CD14-positive monocyte (primary cell): Measurements from ENCODE around the gene RARRES1. TPM values are rescaled to one million over a fixed set of nuclear protein-coding genes. Genes with fewer than 3 reads are reported as not detected.

ENCODE experiments used
- DNase-seq, 3 donors: peaks; one replicate each; pipeline ENCODE4 v3.0.0-alpha.2; 2011 to 2022
- H2AFZ ChIP-seq: 2 replicates; pipeline ENCODE4 v1.6.0; 2012; ENCODE audit warnings: mild to moderate bottlenecking, low read depth, low read length, inconsistent platforms; ENCODE audit not compliant: insufficient read depth, poor library complexity, severe bottlenecking
- H3K27ac ChIP-seq, 2 donors: 1 replicate in 1 of 2; 2 replicates in 1 of 2; pipeline ENCODE4 v1.5.1; 2012 to 2013; ENCODE audit warnings: low read length in 2 of 2, control low read depth in 1 of 2, inconsistent platforms in 1 of 2, low read depth in 1 of 2, mild to moderate bottlenecking in 1 of 2
- H3K27me3 ChIP-seq, 2 donors: one replicate each; pipeline versions ENCODE4 v1.6.0 to v1.6.1; 2011 to 2013; ENCODE audit warnings: low read length in 2 of 2; ENCODE audit not compliant: control insufficient read depth in 2 of 2, insufficient read depth in 2 of 2
- H3K36me3 ChIP-seq, 2 donors: replicated peaks in 1 of 2; 1 replicate in 1 of 2; 2 replicates in 1 of 2; pipeline versions ENCODE4 v1.5.1 to v1.6.1; 2012 to 2013; ENCODE audit warnings: low read length in 2 of 2, control low read depth in 1 of 2, inconsistent platforms in 1 of 2, mild to moderate bottlenecking in 1 of 2; ENCODE audit not compliant: insufficient read depth in 2 of 2, control insufficient read depth in 1 of 2
- H3K4me1 ChIP-seq, 2 donors: 1 replicate in 1 of 2; 2 replicates in 1 of 2; pipeline versions ENCODE4 v1.5.1 to v1.6.1; 2012 to 2013; ENCODE audit warnings: low read length in 2 of 2, control low read depth in 1 of 2, inconsistent platforms in 1 of 2, mild to moderate bottlenecking in 1 of 2, moderate library complexity in 1 of 2; ENCODE audit not compliant: insufficient read depth in 2 of 2, control insufficient read depth in 1 of 2
- H3K4me2 ChIP-seq: replicated peaks from 2 replicates; pipeline ENCODE3; 2012; ENCODE audit warnings: low read length, moderate library complexity, mild to moderate bottlenecking; ENCODE audit not compliant: poor library complexity, severe bottlenecking; ENCODE audit errors: extremely low read depth
- H3K4me3 ChIP-seq, 3 experiments: fragments of 200-600 bp in 1 of 3; sonication (generic) in 1 of 3; replicated peaks in 1 of 3; 1 replicate in 2 of 3; 2 replicates in 1 of 3; pipeline ENCODE4 v1.5.1; 2011 to 2013; ENCODE audit warnings: low read length in 3 of 3, mild to moderate bottlenecking in 3 of 3, control low read depth in 2 of 3, low read depth in 2 of 3, inconsistent platforms in 1 of 3, moderate library complexity in 1 of 3
- H3K79me2 ChIP-seq: 2 replicates; pipeline ENCODE4 v1.6.0; 2012; ENCODE audit warnings: mild to moderate bottlenecking, control low read depth, inconsistent platforms, low read length, moderate library complexity; ENCODE audit not compliant: insufficient read depth
- H3K9ac ChIP-seq: 2 replicates; pipeline ENCODE4 v1.6.0; 2017; ENCODE audit warnings: low read length, mild to moderate bottlenecking; ENCODE audit not compliant: insufficient read depth, poor library complexity, severe bottlenecking
- H3K9me3 ChIP-seq, 2 donors: replicated peaks in 1 of 2; 1 replicate in 1 of 2; 2 replicates in 1 of 2; pipeline versions ENCODE4 v1.5.1 to v1.6.1; 2012 to 2013; ENCODE audit warnings: low read length in 2 of 2, control low read depth in 1 of 2; ENCODE audit not compliant: control insufficient read depth in 1 of 2, insufficient read depth in 1 of 2
- H4K20me1 ChIP-seq: 2 replicates; pipeline ENCODE4 v1.6.0; 2012; ENCODE audit warnings: mild to moderate bottlenecking, low read length, control low read depth, moderate library complexity; ENCODE audit not compliant: insufficient read depth
- H3K27ac Mint-ChIP-seq, 7 donors: one replicate each; pipeline ENCODE4 v1.8.0; 2020; ENCODE audit warnings: mild to moderate bottlenecking in 7 of 7, mixed read lengths in 7 of 7, moderate library complexity in 6 of 7, inconsistent platforms in 2 of 7
- H3K27me3 Mint-ChIP-seq, 3 donors: one replicate each; pipeline ENCODE4 v1.8.0; 2021 to 2022; ENCODE audit warnings: low read depth in 3 of 3, mild to moderate bottlenecking in 3 of 3, mixed read lengths in 3 of 3, moderate library complexity in 3 of 3, inconsistent platforms in 1 of 3
- H3K36me3 Mint-ChIP-seq, 2 donors: one replicate each; pipeline ENCODE4 v1.8.0; 2020; ENCODE audit warnings: mixed read lengths in 2 of 2, inconsistent platforms in 1 of 2, mild to moderate bottlenecking in 1 of 2
- H3K4me1 Mint-ChIP-seq: one replicate; pipeline ENCODE4 v1.8.0; 2020; ENCODE audit warnings: mild to moderate bottlenecking, mixed read lengths
- H3K4me3 Mint-ChIP-seq, 2 donors: one replicate each; pipeline ENCODE4 v1.8.0; 2020; ENCODE audit warnings: mild to moderate bottlenecking in 2 of 2, mixed read lengths in 2 of 2, moderate library complexity in 1 of 2
- H3K9me3 Mint-ChIP-seq, 7 donors: one replicate each; pipeline ENCODE4 v1.8.0; 2020 to 2022; ENCODE audit warnings: mixed read lengths in 7 of 7, mild to moderate bottlenecking in 6 of 7, moderate library complexity in 6 of 7, inconsistent platforms in 2 of 7
- CTCF ChIP-seq: fragments of 200-600 bp; IDR thresholded peaks from one replicate; pipeline ENCODE4 v1.8.0; 2022; ENCODE audit warnings: antibody characterized with exemption, mild to moderate bottlenecking
- WGBS: methylation state at CpG from one replicate; pipeline ENCODE4 v1.1.5; 2013; ENCODE audit warnings: missing lambda C conversion rate; ENCODE audit not compliant: insufficient coverage; 5-methylcytosine and 5-hydroxymethylcytosine counted together
- intact Hi-C, 2 donors: fragments of 100-400 bp; cut with micrococcal nuclease; formaldehyde crosslinking; loops; one replicate each; pipeline versions ENCODE4 v1.15.0 to v1.15.1; 2023
- polyA plus RNA-seq, 3 donors: library from polyadenylated mRNA; depleted of rRNA in 1 of 3; unstranded in 2 of 3; stranded (reverse) in 1 of 3; fragments of 300-500 nt in 2 of 3; fragments of >200 nt in 1 of 3; fragmentation: Illumina TruSeq in 2 of 3; gene quantifications; 1 replicate in 2 of 3; 2 replicates in 1 of 3; pipeline ENCODE4 v1.2.3, GENCODE V29; 2012 to 2021

The RARRES1 gene
- polyA plus RNA-seq, 3 donors = not detected

- WGBS = no CpG with 5 or more reads among the region's 4 CpGs
- Histone ChIP-seq H4K20me1 (no peaks in the 10 kb centered on the region), H3K9ac (no peak overlapping the region), H3K4me2 (no peak overlapping the region), H3K9me3 (no peaks in the 10 kb centered on the region), H3K4me3 (no peak overlapping the region), H2AFZ (no peak overlapping the region), H3K27me3 (no peaks in the 10 kb centered on the region), H3K36me3 (no peaks in the 10 kb centered on the region), H3K4me1 (no peaks in the 10 kb centered on the region), H3K27ac (no peak overlapping the region), H3K79me2 (no peaks in the 10 kb centered on the region)
- intact Hi-C loops = no loop called here
- Mint-ChIP-seq H3K27me3 (peaks cover 0 to 1% (median 0%) of the 10 kb centered on the region in 3 donors), H3K27ac (no peak overlapping the region), H3K36me3 (no peaks in the 10 kb centered on the region), H3K9me3 (no peaks in the 10 kb centered on the region), H3K4me1 (no peaks in the 10 kb centered on the region), H3K4me3 (no peak overlapping the region)
- no peak for DNase-seq
- no peak for TF ChIP-seq CTCF
These were observed 30.4 kb upstream of the RARRES1 start for GRCh38 chr3:158762701-158763100.

DNA sequence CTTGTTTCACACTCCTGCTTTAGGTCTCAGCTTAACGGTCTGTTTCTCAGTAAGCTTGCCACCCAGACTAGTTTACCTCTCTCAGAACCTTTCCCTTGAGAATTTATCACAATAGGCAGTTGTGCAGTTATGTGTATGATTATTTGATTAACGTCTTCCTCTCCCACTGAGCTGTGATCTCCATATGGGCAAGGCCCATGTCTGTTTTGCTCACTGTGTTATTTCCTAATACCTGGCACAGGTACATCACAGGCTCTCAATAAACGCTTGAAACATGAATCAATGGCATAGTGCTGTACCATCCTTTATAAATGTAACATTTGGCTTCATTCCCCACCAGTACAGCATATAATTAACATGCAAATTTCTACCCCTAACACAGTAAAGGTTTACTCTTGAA, 29.1 kb upstream of the RARRES1 start:
- H3K27ac ChIP-seq = no peak overlapping the region

More for the DNA sequence above, 29.1 kb upstream of the RARRES1 start:
- Mint-ChIP-seq H3K9me3 (no peaks in the 10 kb centered on the region), H3K4me1 (no peaks in the 10 kb centered on the region), H3K27ac (no peak overlapping the region), H3K4me3 (no peak overlapping the region), H3K27me3 (peaks cover 0 to 1% (median 1%) of the 10 kb centered on the region in 3 donors), H3K36me3 (no peaks in the 10 kb centered on the region)
- Histone ChIP-seq H3K27me3 (no peaks in the 10 kb centered on the region), H3K36me3 (no peaks in the 10 kb centered on the region), H3K4me3 (no peak overlapping the region), H4K20me1 (no peaks in the 10 kb centered on the region), H3K79me2 (no peaks in the 10 kb centered on the region), H3K9ac (no peak overlapping the region), H2AFZ (no peak overlapping the region), H3K4me2 (no peak overlapping the region), H3K9me3 (no peaks in the 10 kb centered on the region), H3K4me1 (no peaks in the 10 kb centered on the region)
- WGBS = 92% methylated on average over 2 of the region's 3 CpGs
- intact Hi-C loops = no loop called here
- TF ChIP-seq CTCF = no peak
- no peak for DNase-seq
